Loucy (cell line): ENCODE measurements around the gene INHA.
A peak's percentile ranks its signal among the peaks of the same experiment; 100 is the strongest.

Experiments used
- EZH2phosphoT487 ChIP-seq: fragments of 200-600 bp; IDR thresholded peaks from 2 replicates; pipeline ENCODE4 v1.6.1; 2018; ENCODE audit warnings: antibody characterized with exemption, mild to moderate bottlenecking, moderate library complexity, borderline replicate concordance
- TF ChIP-seq, protein P1 (sequence below): fragments of 200-600 bp; sonication (generic); conservative IDR thresholded peaks from 2 replicates; pipeline ENCODE4 v1.5.1; 2014; ENCODE audit warnings: mild to moderate bottlenecking, antibody characterized with exemption, low read length

DNA sequence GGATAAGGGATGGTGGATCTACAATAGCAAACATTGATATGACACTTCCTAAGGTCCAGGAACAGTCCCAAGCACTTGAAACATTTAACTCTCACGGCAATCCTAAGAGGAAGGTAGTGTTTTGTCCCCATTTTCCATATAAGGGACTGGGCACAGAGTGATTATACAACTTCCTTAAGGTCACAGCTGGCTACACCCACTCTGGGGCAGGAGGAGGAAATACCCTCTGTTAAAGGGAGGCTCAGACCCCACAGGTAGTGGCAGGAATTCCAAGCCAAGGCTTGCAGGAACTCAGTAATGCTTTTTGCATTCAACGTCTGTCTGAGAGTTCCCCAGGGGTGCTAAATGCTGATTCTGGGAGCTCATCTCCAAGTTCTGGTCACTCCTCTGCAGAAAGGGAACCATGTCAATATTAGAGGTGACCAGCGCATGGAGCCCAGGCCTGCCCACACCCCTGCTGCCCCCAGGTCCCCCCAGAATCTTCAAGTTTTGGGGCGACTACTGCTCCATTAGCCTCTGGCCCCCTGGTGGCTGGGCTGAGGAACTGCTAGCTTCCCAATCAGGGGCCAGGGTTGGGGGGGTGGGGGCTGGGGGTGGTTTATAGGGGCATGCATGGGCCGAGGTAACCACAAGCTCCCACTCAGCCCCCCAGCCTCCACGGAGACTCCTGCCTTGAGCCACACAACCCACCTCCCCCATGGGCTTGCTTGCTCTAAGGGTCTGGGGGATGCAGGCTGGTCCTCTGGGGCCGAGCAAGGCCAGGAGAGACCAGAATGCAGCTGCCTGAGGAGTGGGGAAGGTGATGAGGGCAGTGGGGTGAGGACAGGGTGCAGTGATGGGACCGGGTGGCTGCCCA lies 11.8 kb upstream of the INHA start:
- TF ChIP-seq, protein P1, sequence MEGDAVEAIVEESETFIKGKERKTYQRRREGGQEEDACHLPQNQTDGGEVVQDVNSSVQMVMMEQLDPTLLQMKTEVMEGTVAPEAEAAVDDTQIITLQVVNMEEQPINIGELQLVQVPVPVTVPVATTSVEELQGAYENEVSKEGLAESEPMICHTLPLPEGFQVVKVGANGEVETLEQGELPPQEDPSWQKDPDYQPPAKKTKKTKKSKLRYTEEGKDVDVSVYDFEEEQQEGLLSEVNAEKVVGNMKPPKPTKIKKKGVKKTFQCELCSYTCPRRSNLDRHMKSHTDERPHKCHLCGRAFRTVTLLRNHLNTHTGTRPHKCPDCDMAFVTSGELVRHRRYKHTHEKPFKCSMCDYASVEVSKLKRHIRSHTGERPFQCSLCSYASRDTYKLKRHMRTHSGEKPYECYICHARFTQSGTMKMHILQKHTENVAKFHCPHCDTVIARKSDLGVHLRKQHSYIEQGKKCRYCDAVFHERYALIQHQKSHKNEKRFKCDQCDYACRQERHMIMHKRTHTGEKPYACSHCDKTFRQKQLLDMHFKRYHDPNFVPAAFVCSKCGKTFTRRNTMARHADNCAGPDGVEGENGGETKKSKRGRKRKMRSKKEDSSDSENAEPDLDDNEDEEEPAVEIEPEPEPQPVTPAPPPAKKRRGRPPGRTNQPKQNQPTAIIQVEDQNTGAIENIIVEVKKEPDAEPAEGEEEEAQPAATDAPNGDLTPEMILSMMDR, result peak; percentile 70
- no peak for TF ChIP-seq EZH2phosphoT487
